Thoracic aorta (tissue), 2 donors: ENCODE measurements around the gene TMSB4X. TPM values are rescaled to one million over a fixed set of nuclear protein-coding genes. Genes with fewer than 3 reads are reported as not detected.
"Not testable (repeated sequence)": the region's sequence is repeated elsewhere in the genome, so short reads cannot be mapped to it uniquely, and the experiment has no call there.

Source experiments
- ATAC-seq: fragments of 150-250 bp; one replicate; pipeline ENCODE4 v1.8.0; 2017; ENCODE audit warnings: low read depth; ENCODE audit not compliant: insufficient number of reproducible peaks, low FRiP score
- DNase-seq: peaks from one replicate; pipeline ENCODE4 v3.0.0-alpha.2; 2020; ENCODE audit warnings: low spot score
- H3K27ac ChIP-seq, 2 donors: fragments of 200-600 bp; sonication (generic); 1 replicate in 1 of 2; 2 replicates in 1 of 2; pipeline ENCODE4 v1.5.1; 2016; ENCODE audit warnings: mild to moderate bottlenecking in 2 of 2, moderate library complexity in 2 of 2
- H3K27me3 ChIP-seq: fragments of 200-600 bp; sonication (generic); replicated peaks from 2 replicates; pipeline ENCODE4 v1.6.0; 2016; ENCODE audit warnings: mild to moderate bottlenecking; ENCODE audit not compliant: insufficient read depth
- H3K36me3 ChIP-seq: fragments of 200-600 bp; sonication (generic); one replicate; pipeline ENCODE4 v1.5.1; 2016
- H3K4me1 ChIP-seq, 2 donors: fragments of 200-600 bp; sonication (generic); 1 replicate in 1 of 2; 2 replicates in 1 of 2; pipeline versions ENCODE4 v1.5.1 to v1.6.0; 2016; ENCODE audit warnings: low read depth in 2 of 2, mild to moderate bottlenecking in 1 of 2; ENCODE audit not compliant: control insufficient read depth in 1 of 2
- H3K4me3 ChIP-seq: fragments of 200-600 bp; sonication (generic); 2 replicates; pipeline ENCODE4 v1.5.1; 2016; ENCODE audit warnings: mild to moderate bottlenecking
- H3K9me3 ChIP-seq: fragments of 200-600 bp; sonication (generic); 2 replicates; pipeline ENCODE4 v1.5.1; 2016
- CTCF ChIP-seq: fragments of 200-600 bp; sonication (generic); IDR thresholded peaks from one replicate; pipeline ENCODE4 v1.5.1; 2019; ENCODE audit warnings: antibody characterized with exemption
- total RNA-seq, 2 donors: library from RNA; depleted of rRNA; stranded (reverse); fragments of >200 nt; gene quantifications; one replicate each; pipeline versions ENCODE4 v1.1.0 to v1.2.3, GENCODE V29; 2016

TMSB4X gene
- total RNA-seq, 2 donors from 2014 or later, result 3,886 to 3,920 TPM

- ATAC-seq, result no peak
- no peaks in the 10 kb centered on the region for H3K36me3 ChIP-seq
- DNase-seq, result no peak
Measured at GRCh38 chrX:12978205-12979025, 3.5 kb downstream of the TMSB4X start.

GRCh38 chrX:12979026-12979607, 4.2 kb downstream of the TMSB4X start:
- Histone ChIP-seq H3K4me3 (peak overlapping the region; percentile 96), H3K4me1 (peaks cover 0 to 10% of the 10 kb centered on the region in 2 donors), H3K27me3 (no peaks in the 10 kb centered on the region), H3K27ac (peak overlapping the region; percentile 53 to 99), H3K9me3 (no peaks in the 10 kb centered on the region), H3K36me3 (no peaks in the 10 kb centered on the region)
- DNase-seq, result no peak
- no peak for ATAC-seq
- TF ChIP-seq CTCF, result no peak

More at GRCh38 chrX:12978205-12979025, 3.5 kb downstream of the TMSB4X start:
- Histone ChIP-seq H3K4me1 (peaks cover 0 to 10% of the 10 kb centered on the region in 2 donors), H3K9me3 (no peaks in the 10 kb centered on the region), H3K27me3 (no peaks in the 10 kb centered on the region), H3K27ac (peak overlapping the region; percentile 53 to 99), H3K4me3 (peak overlapping the region; percentile 96)
- no peak for TF ChIP-seq CTCF

- DNase-seq (no peak), ATAC-seq (no peak)
- no peaks in the 10 kb centered on the region for H3K9me3 ChIP-seq
- H3K4me3 ChIP-seq, result no peak overlapping the region
- H3K36me3 ChIP-seq, result no peaks in the 10 kb centered on the region
- no peak for TF ChIP-seq CTCF
- peaks cover 0 to 10% of the 10 kb centered on the region in 2 donors for H3K4me1 ChIP-seq
- H3K27ac ChIP-seq, result peak overlapping the region in 1 of 2 donors; percentile 99
- no peaks in the 10 kb centered on the region for H3K27me3 ChIP-seq
Measured at GRCh38 chrX:12979616-12980015, 4.7 kb downstream of the TMSB4X start.

- H3K36me3 ChIP-seq, ATAC-seq, DNase-seq, H3K9me3 ChIP-seq, H3K4me3 ChIP-seq, H3K4me1 ChIP-seq, H3K27me3 ChIP-seq, H3K27ac ChIP-seq: not testable (repeated sequence)
Measured at GRCh38 chrX:12980039-12980438, 5.1 kb downstream of the TMSB4X start.

GRCh38 chrX:12981880-12982279, 7.0 kb downstream of the TMSB4X start:
- H3K27me3 ChIP-seq, result no peaks in the 10 kb centered on the region
- TF ChIP-seq CTCF, result no peak
- ATAC-seq, result no peak

More at GRCh38 chrX:12981880-12982279, 7.0 kb downstream of the TMSB4X start:
- Histone ChIP-seq H3K4me1 (peaks cover 0 to 10% of the 10 kb centered on the region in 2 donors), H3K9me3 (no peaks in the 10 kb centered on the region), H3K27ac (no peak overlapping the region), H3K36me3 (no peaks in the 10 kb centered on the region), H3K4me3 (no peak overlapping the region)
- DNase-seq, result no peak
